CD4-positive, alpha-beta T cell treated with Interferon alpha-2 for 1 hour (primary cell): Measurements from ENCODE around the gene NTRK3.

Experiments used
- DNase-seq, 2 donors: peaks; one replicate each; pipeline ENCODE4 v3.0.0-alpha.2; 2020 to 2022

Gene NTRK3

GRCh38 chr15:88118035-88118434, 138.5 kb downstream of the NTRK3 start:
- DNase-seq, result no peak

- no peak for DNase-seq
Observed at GRCh38 chr15:88115486-88116152, 140.9 kb downstream of the NTRK3 start.

DNA sequence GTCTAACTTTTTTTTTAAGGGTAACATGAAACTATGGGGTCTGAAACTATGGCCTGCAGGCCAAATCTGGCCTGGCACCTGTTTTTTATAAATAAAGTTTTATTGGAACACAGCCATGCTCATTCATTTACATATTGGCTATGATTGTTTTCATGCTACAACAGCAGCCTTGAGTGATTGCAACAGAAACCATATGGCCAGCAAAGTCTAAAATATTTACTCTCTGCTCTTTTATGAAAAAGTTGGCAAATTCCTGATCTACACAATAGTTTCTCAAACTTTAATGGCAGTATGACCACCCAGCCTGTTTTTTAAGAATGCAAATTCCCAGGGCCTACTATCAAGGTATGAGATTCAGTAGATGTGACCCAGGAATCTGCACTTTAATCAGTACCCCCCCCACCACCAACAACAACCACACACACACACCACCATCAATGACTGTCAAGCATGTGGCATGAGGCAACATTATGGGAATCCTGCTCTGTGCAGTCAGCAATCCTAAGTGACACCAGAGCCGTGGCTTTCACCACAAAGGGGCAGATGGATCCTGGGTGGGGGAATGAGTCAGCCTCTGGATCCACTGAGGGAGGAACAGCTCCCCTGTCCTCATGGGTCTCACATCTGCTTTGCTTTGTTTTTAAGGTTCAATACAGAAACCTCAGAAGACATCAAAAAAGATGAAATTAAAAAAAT, 142.8 kb downstream of the NTRK3 start:
- DNase-seq, result no peak

DNA sequence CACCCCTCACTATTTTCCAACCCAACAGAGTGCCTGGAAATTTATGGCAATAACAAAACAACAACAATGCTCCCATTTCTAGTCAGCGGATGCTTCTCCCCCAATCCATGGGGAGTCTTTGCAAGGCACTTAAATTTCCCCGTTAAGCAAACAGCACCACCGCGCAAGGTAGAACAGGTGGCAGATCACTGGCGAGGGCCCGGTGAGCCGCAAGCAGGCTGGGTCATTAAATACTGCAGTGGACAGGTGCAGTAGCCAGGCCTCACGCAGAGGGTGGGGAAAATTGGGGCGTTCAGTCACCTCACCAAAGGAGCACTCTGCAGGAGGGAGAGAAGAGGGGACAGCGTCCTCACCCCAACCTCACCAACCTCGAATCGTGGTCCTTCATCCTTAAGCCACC, 147.5 kb downstream of the NTRK3 start:
- no peak for DNase-seq

- no peak for DNase-seq
Observed at GRCh38 chr15:88108477-88108876, 148.1 kb downstream of the NTRK3 start.

DNA sequence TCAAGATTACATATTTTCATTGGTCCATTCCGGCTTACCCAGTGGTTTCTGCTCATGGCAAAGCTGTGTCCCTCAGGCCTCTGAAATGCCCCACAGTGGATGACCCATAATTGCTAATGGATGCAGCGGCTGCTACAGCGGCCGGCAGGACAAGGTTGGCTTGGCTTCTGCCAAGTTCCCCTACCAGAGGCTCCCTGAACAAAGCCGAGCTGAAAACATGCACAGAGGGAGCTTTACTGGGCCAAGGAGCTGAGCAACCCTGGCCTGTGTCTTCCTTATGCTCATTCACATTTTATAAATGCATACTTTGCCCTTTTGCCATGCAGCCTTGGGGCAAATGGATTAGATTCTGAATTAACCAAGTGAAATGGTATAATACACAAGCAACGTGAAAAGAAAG, 150.5 kb downstream of the NTRK3 start:
- no peak for DNase-seq

DNA sequence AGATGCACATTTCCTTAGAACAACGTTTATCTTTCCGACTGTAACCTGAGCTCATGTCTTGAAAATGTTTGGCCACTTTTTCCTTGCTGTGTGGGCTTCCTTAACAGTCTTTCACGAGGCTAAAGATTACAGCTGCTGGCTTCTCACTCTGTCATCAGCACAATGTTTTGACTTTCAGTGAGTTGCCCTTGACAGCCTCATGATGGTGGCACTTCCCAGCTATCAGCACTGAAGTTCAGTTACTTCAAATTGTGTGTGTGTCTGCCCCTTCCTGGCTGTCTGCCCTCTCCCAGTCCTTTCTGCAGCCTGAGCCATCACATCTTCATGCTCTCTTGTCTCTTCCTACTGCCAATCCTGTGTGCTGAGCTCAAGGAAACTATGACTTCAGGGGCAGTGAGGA, 152.2 kb downstream of the NTRK3 start:
- DNase-seq, result no peak

- no peak for DNase-seq
Observed at GRCh38 chr15:88100181-88100580, 156.4 kb downstream of the NTRK3 start.

DNA sequence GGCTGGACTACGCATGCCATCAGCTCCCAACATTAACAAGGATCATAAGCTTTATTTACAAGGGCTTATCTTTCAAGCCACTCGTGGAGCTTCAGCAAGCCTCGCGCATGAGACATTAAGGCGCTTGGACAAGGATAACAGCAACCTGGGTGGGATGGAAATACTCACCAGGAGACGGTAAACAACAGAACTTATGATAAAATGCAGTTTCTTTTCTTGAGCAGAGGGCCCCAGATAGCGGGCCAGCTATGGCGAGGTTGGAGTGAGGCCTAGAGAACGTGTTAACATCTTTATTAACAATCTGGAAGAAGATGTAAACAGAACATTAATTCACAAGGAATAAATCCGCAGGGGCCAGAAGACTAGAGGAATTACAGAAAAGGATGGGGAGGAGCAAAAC, 158.2 kb downstream of the NTRK3 start:
- DNase-seq, result no peak

DNA sequence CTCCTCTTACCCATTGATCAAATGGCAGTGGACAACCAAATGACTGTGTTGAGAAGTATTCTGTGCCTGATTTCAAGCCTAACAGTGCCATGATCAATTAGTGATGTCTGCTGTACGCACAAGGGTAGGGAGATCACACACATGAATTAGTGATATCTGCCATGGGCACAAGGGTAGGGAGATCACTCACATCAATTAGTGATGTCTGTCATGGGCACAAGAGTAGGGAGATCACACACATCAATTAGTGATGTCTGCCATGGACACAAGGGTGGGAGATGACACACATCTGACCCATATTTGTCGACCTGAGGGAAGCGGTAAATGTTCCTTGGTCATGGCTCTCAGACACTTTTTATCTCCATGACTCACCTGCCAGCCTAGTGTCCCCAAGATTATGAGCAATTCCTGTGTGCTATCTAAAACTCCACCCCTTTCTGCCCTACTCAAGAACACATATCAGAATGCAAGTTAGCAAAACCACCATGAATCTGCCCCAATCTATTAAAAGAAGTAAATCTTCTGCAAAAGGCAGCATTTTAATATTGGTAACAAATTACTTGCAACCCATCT, 165.0 kb downstream of the NTRK3 start:
- DNase-seq, result no peak

DNA sequence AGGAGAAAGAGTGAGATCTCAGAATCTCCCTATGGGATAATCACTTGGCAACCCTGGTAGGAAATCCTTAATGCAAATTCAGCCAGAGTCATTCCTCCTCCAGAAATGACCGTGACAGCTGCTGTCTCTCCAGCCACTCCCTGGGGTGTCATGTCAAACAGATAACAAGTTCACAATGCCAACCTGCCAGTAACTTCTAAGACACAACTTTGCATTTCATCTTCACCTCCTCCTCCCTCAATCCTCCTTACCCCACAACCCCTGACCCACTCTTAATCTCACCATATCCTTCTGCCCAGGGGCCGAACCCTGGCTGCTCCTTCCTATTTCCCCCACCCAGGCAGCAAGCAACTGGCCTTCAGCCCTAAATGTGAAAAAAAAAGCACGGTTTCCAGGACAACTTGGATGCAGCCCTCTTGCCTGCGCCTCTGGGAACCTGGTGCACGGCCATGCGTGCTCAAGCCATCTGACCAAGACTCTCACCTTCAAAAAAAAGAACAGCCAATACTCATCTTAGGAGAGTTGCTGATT, 166.0 kb downstream of the NTRK3 start:
- DNase-seq, result no peak

- DNase-seq, result no peak
Observed at GRCh38 chr15:88089731-88090130, 166.8 kb downstream of the NTRK3 start.

GRCh38 chr15:88089024-88089620, 167.4 kb downstream of the NTRK3 start:
- DNase-seq, result no peak

GRCh38 chr15:88083811-88084760, 172.5 kb downstream of the NTRK3 start:
- no peak for DNase-seq

GRCh38 chr15:88080616-88081015, 175.9 kb downstream of the NTRK3 start:
- DNase-seq, result no peak

DNA sequence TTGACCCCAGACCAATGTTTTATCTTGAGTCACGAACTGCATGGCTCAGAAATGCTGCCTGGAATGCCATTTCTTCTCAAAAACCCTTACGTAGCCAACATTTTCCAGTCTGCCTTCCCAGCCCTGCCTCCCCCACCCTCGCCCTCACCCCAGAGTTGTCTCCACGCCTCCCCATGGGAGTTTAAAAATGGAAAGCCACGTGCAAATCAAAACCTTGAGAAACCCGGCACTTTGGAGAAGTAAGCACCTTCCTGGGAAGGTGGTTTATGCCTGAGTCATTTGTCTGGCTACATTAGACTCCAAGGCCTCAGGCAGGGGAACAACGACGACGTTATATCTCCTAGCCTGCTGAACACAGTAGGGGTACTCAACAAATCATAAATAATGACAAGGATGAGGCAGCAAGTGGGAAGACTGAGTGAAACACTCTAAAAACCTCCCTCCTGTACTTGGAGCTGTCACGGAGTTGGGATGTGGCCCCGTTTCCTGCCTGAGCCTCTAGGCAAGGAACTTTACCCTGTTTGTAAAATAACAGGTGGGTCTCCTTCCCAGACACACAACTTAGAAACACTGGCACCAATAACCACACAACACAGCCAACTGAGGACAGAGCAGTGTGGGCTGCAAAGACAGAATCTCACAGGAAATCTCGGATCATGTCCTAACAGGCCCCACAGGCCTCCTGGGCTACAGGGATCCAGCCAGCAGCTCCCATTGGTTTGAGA, 179.1 kb downstream of the NTRK3 start:
- no peak for DNase-seq

GRCh38 chr15:88076328-88076727, 180.2 kb downstream of the NTRK3 start:
- DNase-seq, result no peak

- no peak for DNase-seq
Observed at GRCh38 chr15:88075102-88075501, 181.4 kb downstream of the NTRK3 start.

- DNase-seq, result no peak
Observed at GRCh38 chr15:88074386-88074785, 182.2 kb downstream of the NTRK3 start.

- DNase-seq, result no peak
Observed at GRCh38 chr15:88073391-88073691, 183.2 kb downstream of the NTRK3 start.

GRCh38 chr15:88072598-88073390, 183.7 kb downstream of the NTRK3 start:
- DNase-seq, result no peak
